HUES64 (cell line): ENCODE measurements around the gene PDPK1.

Experiments used
- H3K27ac ChIP-seq: 2 replicates; pipeline ENCODE4 v1.7.0; 2013; ENCODE audit warnings: low read depth, low read length, inconsistent platforms
- H3K27me3 ChIP-seq: 2 replicates; pipeline ENCODE4 v1.6.1; 2013; ENCODE audit warnings: mild to moderate bottlenecking, low read length; ENCODE audit not compliant: insufficient read depth
- H3K36me3 ChIP-seq: 2 replicates; pipeline ENCODE4 v1.6.1; 2013; ENCODE audit warnings: mild to moderate bottlenecking, low read length; ENCODE audit not compliant: insufficient read depth
- H3K4me1 ChIP-seq: 2 replicates; pipeline ENCODE4 v1.6.1; 2013; ENCODE audit warnings: mild to moderate bottlenecking, low read length, moderate library complexity; ENCODE audit not compliant: insufficient read depth
- H3K4me3 ChIP-seq: 2 replicates; pipeline ENCODE4 v1.5.1; 2013; ENCODE audit warnings: mild to moderate bottlenecking, low read length, moderate library complexity
- H3K9ac ChIP-seq: 2 replicates; pipeline ENCODE4 v1.6.1; 2013; ENCODE audit warnings: mild to moderate bottlenecking, low read depth, low read length
- H3K9me3 ChIP-seq: 2 replicates; pipeline ENCODE4 v1.6.1; 2013; ENCODE audit warnings: low read depth, low read length; ENCODE audit not compliant: insufficient read depth
- WGBS: fragments of 150-250, 120-280 bp; methylation state at CpG from one replicate; pipeline ENCODE4 v1.1.7; 2013; ENCODE audit warnings: missing lambda C conversion rate; 5-methylcytosine and 5-hydroxymethylcytosine counted together

The PDPK1 gene

GRCh38 chr16:2584729-2585650, 47.2 kb downstream of the PDPK1 start:
- Histone ChIP-seq H3K4me1 (no peaks in the 10 kb centered on the region), H3K4me3 (no peak overlapping the region), H3K27me3 (no peaks in the 10 kb centered on the region), H3K9ac (no peak overlapping the region), H3K9me3 (no peaks in the 10 kb centered on the region), H3K36me3 (peaks cover 33% of the 10 kb centered on the region), H3K27ac (no peak overlapping the region)
- WGBS, result 94% methylated on average over 23 of the region's 24 CpGs

- 97% methylated on average over 25 of the region's 25 CpGs for WGBS
- Histone ChIP-seq H3K9ac (no peak overlapping the region), H3K27me3 (no peaks in the 10 kb centered on the region), H3K4me1 (no peaks in the 10 kb centered on the region), H3K9me3 (no peaks in the 10 kb centered on the region), H3K36me3 (peaks cover 33% of the 10 kb centered on the region), H3K27ac (no peak overlapping the region), H3K4me3 (no peak overlapping the region)
These were observed 47.8 kb downstream of the PDPK1 start for GRCh38 chr16:2585651-2586081.

GRCh38 chr16:2586241-2586640, 48.4 kb downstream of the PDPK1 start:
- no peaks in the 10 kb centered on the region for H3K27me3 ChIP-seq
- no peak overlapping the region for H3K4me3 ChIP-seq
- peaks cover 33% of the 10 kb centered on the region for H3K36me3 ChIP-seq
- 90% methylated on average over 12 of the region's 12 CpGs for WGBS
- no peaks in the 10 kb centered on the region for H3K9me3 ChIP-seq
- no peak overlapping the region for H3K27ac ChIP-seq
- H3K9ac ChIP-seq, result no peak overlapping the region
- no peaks in the 10 kb centered on the region for H3K4me1 ChIP-seq

- 97% methylated on average over 14 of the region's 16 CpGs for WGBS
- Histone ChIP-seq H3K36me3 (peaks cover 33% of the 10 kb centered on the region), H3K9me3 (no peaks in the 10 kb centered on the region), H3K9ac (no peak overlapping the region), H3K27ac (no peak overlapping the region), H3K4me1 (no peaks in the 10 kb centered on the region), H3K4me3 (no peak overlapping the region), H3K27me3 (no peaks in the 10 kb centered on the region)
These were observed 49.2 kb downstream of the PDPK1 start for GRCh38 chr16:2586901-2587480.

- H3K36me3 ChIP-seq, result peaks cover 33% of the 10 kb centered on the region
- H3K27ac ChIP-seq, result no peak overlapping the region
- no peak overlapping the region for H3K9ac ChIP-seq
- WGBS, result 94% methylated on average over 13 of the region's 14 CpGs
- no peaks in the 10 kb centered on the region for H3K27me3 ChIP-seq
- H3K4me1 ChIP-seq, result no peaks in the 10 kb centered on the region
- no peaks in the 10 kb centered on the region for H3K9me3 ChIP-seq
- H3K4me3 ChIP-seq, result no peak overlapping the region
These were observed 50.2 kb downstream of the PDPK1 start for GRCh38 chr16:2587891-2588565.

GRCh38 chr16:2591476-2592240, 53.8 kb downstream of the PDPK1 start:
- WGBS, result 94% methylated on average over 14 of the region's 15 CpGs
- Histone ChIP-seq H3K9me3 (no peaks in the 10 kb centered on the region), H3K4me1 (no peaks in the 10 kb centered on the region), H3K27me3 (no peaks in the 10 kb centered on the region), H3K9ac (no peak overlapping the region), H3K27ac (no peak overlapping the region), H3K4me3 (no peak overlapping the region), H3K36me3 (peaks cover 33% of the 10 kb centered on the region)

GRCh38 chr16:2592786-2593185, 55.0 kb downstream of the PDPK1 start:
- H3K9ac ChIP-seq, result no peak overlapping the region
- no peaks in the 10 kb centered on the region for H3K4me1 ChIP-seq
- H3K9me3 ChIP-seq, result no peaks in the 10 kb centered on the region
- peaks cover 32% of the 10 kb centered on the region for H3K36me3 ChIP-seq
- no peaks in the 10 kb centered on the region for H3K27me3 ChIP-seq
- 96% methylated on average over 16 of the region's 16 CpGs for WGBS
- H3K4me3 ChIP-seq, result no peak overlapping the region
- H3K27ac ChIP-seq, result no peak overlapping the region

- no peaks in the 10 kb centered on the region for H3K27me3 ChIP-seq
- 96% methylated on average over 27 of the region's 27 CpGs for WGBS
- no peak overlapping the region for H3K9ac ChIP-seq
- H3K27ac ChIP-seq, result no peak overlapping the region
- peaks cover 24% of the 10 kb centered on the region; the same call in 1 of the 2 replicates for H3K36me3 ChIP-seq
- no peaks in the 10 kb centered on the region for H3K4me1 ChIP-seq
- no peak overlapping the region for H3K4me3 ChIP-seq
- H3K9me3 ChIP-seq, result no peaks in the 10 kb centered on the region
These were observed 57.8 kb downstream of the PDPK1 start for GRCh38 chr16:2595393-2596205.

GRCh38 chr16:2596747-2597559, 59.1 kb downstream of the PDPK1 start:
- no peak overlapping the region for H3K9ac ChIP-seq
- no peak overlapping the region for H3K27ac ChIP-seq
- no peak overlapping the region for H3K4me3 ChIP-seq
- no peaks in the 10 kb centered on the region for H3K9me3 ChIP-seq
- WGBS, result 95% methylated on average over 24 of the region's 24 CpGs
- peaks cover 24% of the 10 kb centered on the region; the same call in 1 of the 2 replicates for H3K36me3 ChIP-seq
- no peaks in the 10 kb centered on the region for H3K27me3 ChIP-seq
- no peaks in the 10 kb centered on the region for H3K4me1 ChIP-seq

GRCh38 chr16:2597560-2597902, 59.7 kb downstream of the PDPK1 start:
- 93% methylated on average over 22 of the region's 22 CpGs for WGBS
- H3K9ac ChIP-seq, result no peak overlapping the region
- H3K4me1 ChIP-seq, result peaks cover under 1% of the 10 kb centered on the region; the same call in 1 of the 2 replicates
- H3K9me3 ChIP-seq, result no peaks in the 10 kb centered on the region
- H3K27me3 ChIP-seq, result no peaks in the 10 kb centered on the region
- peaks cover 24% of the 10 kb centered on the region; the same call in 1 of the 2 replicates for H3K36me3 ChIP-seq
- H3K4me3 ChIP-seq, result no peak overlapping the region
- H3K27ac ChIP-seq, result no peak overlapping the region
